RWPE1 (cell line): ENCODE data around the gene STX3.

ENCODE experiments used
- CTCF ChIA-PET: fragments of 350-600 bp; sonication (Branson Sonifier 250); formaldehyde crosslinking; extraction: SDS; loops from one replicate; lab custom pipeline; 2021; lab: Yijun Ruan, JAX
- POLR2A ChIA-PET: fragments of 400-600 bp; formaldehyde crosslinking; extraction: SDS; loops from one replicate; lab custom pipeline; 2020; ENCODE audit warnings: antibody characterized with exemption; ENCODE audit not compliant: low non-redundant PET; lab: Yijun Ruan, JAX
- DNase-seq: peaks from one replicate; pipeline ENCODE4 v3.0.0; 2012; ENCODE audit warnings: low spot score
- H3K27ac ChIP-seq: fragments of 450-650 bp; 2 replicates; pipeline ENCODE4 v1.5.1; 2017
- CTCF ChIP-seq: fragments of 450-650 bp; conservative IDR thresholded peaks from 2 replicates; pipeline ENCODE4 v1.5.1; 2017; ENCODE audit warnings: low read depth, mild to moderate bottlenecking

Gene STX3

GRCh38 chr11:59770319-59770718 lies 15.1 kb downstream of the STX3 start:
- TF ChIP-seq CTCF: no peak
- ChIA-PET POLR2A (no interaction called here), CTCF (no interaction called here)
- no peak overlapping the region for H3K27ac ChIP-seq
- DNase-seq: no peak

DNA sequence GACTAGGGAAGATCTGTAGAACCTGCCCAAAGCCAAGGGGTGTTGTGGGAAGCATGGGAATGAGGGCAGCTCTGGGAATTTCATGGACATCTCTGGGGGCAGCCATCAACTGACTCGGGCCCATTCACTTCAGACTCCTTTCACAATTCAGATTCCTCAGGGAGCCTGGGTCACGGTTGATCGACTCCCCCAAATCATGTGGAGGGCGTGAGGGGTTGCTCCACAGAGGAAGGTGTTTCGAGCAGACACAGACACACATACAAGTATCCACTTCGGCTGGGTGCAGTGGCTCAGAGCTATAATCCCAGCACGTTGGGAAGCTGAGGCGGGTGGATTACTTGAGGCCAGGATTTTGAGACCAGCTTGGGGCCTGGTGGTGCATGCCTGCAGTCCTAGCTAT lies 15.7 kb downstream of the STX3 start:
- TF ChIP-seq CTCF: no peak
- POLR2A ChIA-PET: no interaction called here
- H3K27ac ChIP-seq: no peak overlapping the region
- CTCF ChIA-PET: interaction anchor here (0.6 kb wide), 1 partner anchor 17 kb away, joined by 4 read pairs; no protein-coding TSS in a partner anchor
- DNase-seq: no peak

DNA sequence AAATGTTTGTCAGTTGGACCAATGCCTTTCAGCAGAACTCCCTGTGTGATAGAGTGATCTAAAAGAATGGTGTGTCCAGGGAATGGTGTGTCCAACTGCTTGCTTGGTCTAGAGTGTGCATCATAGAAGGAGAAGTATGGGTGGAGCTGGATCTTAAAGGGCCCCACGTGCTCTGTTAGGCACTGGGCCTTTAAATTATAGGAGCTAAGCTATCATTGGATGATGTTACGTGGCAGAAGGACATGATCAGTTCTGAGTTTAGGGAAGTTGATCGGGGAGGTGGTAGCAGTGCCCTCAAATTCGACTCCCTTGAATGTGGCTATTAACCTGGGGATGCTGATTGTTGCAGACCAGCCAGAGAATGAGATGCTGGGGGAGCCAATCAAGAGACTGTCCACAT lies 16.4 kb downstream of the STX3 start:
- DNase-seq: no peak
- H3K27ac ChIP-seq: no peak overlapping the region
- CTCF ChIA-PET: interaction anchor here (0.6 kb wide), 2 partner anchors 18 to 38 kb away, joined by 4 read pairs; no protein-coding TSS in a partner anchor
- POLR2A ChIA-PET: no interaction called here
- no peak for TF ChIP-seq CTCF

GRCh38 chr11:59773083-59773440 lies 17.9 kb downstream of the STX3 start:
- DNase-seq: no peak
- ChIA-PET POLR2A (no interaction called here), CTCF (no interaction called here)
- H3K27ac ChIP-seq: no peak overlapping the region
- TF ChIP-seq CTCF: no peak

DNA sequence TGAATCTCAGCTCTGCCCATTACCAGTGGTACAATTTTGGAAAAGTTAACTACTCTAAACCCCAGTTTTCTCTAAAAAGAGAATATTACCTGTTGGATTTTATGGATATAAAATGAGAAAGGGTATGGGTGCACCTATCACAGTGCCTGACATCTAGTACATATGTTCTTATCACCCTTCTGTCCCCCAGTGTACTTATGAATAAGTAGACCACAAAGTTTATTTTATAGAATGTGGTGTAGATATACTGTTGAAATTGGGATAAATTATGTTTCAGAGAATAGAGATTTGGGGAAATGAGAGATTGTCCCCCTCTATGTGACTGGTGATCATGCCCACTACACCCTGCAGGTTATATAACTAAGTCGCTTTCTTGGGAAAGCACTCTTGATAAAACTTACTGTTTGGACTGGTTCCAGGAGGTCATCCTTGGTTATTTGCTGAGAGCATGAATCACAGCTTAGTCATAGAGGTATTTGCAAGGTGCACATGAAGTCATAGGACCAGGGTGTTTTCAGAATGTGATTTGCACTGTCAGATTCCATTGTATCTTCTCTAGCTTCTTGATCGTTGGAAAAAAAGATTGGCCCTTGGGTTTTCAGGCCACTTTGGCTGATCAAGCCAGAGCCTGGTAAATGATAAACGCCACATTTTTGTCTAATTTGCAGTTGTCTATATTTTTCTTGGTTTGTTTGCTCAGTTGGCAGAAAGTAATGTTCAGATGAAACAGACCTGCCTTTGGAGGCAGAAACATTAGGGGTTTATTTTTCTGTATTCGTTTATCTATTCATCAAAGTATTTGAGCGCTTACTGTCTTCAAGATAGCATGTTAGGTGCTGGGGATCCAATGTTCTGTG lies 21.3 kb downstream of the STX3 start:
- H3K27ac ChIP-seq: no peak overlapping the region
- POLR2A ChIA-PET: no interaction called here
- no peak for TF ChIP-seq CTCF
- CTCF ChIA-PET: interaction anchor here (1.3 kb wide), 1 partner anchor 239 kb away, joined by 5 read pairs; no protein-coding TSS in a partner anchor
- peak; percentile 96 for DNase-seq

DNA sequence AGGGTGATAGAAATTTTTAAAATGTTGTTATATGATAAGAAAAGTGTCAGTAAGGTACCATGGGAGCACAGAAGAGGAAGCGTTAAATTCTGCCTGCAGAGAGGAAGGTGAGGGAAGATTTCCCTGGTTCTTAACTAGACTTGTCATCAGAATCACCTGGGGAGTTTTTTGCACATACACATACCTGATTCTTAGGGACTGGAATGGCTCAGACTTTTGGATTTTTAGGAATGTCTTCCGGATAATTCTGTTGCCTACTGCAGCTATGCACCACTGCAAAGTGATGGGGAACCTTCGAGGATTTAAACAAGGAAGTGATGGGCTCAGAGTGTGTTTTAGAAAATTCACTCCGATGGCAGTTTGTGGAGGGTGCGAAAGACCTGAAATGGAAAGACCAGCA lies 21.9 kb downstream of the STX3 start:
- CTCF ChIA-PET: interaction anchor here (1.3 kb wide), 2 partner anchors 10 to 240 kb away, joined by 5 read pairs; no protein-coding TSS in a partner anchor

More for the DNA sequence above, 21.9 kb downstream of the STX3 start:
- TF ChIP-seq CTCF: no peak
- no peak overlapping the region for H3K27ac ChIP-seq
- POLR2A ChIA-PET: no interaction called here
- DNase-seq: no peak
